Measurements from ENCODE around the gene NDFIP1. TPM values are rescaled to one million over a fixed set of nuclear protein-coding genes. Genes with fewer than 3 reads are reported as not detected.
A peak's percentile ranks its signal among the peaks of the same experiment; 100 is the strongest.
"Not testable (repeated sequence)": the region's sequence is repeated elsewhere in the genome, so short reads cannot be mapped to it uniquely, and the experiment has no call there.

NDFIP1 gene
- polyA plus RNA-seq, 3 donors = 36.8 to 50.8 (median 38.6) TPM

DNA sequence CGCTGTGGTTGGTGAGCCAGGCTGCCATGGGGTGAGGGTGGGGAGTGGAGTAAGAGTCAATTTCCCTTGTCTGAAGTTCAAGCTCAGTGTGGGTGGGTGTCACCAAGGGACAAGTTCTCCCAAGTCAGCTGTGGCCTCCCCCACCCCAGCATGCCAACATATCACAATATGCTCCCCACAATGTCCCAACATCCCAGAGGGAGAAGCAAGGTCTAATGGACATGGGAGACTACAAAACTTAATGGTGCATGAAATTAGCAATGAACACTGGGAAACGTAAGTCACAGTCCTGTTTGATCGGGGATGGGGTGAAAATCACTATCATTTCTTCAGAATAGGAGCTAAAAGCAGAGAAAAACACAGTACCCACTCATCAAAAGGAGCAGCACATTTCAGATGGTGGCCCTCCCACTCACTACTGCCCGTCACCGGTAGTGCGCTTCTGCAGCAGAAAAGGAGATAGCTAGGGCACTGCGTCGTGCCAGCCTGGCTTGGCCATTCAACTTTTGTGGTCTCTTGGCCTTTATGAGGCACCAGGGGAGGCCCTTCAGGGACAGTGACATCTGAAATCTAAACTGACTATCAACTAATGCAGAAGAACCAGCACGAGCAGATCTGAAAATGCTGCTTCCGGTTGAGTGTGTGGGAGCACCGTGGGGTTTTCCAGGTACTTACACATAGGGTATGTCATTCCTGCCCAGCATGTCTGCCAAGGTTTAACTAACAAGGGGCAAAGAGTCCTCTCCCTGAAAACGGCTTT, 20.5 kb upstream of the NDFIP1 start:
- 91 to 96% (median 95%) methylated on average over 12 of the region's 12 CpGs for WGBS, 3 donors
- H3K27ac ChIP-seq (ENCODE audit: low read depth, low read length) = no peak overlapping the region

DNA sequence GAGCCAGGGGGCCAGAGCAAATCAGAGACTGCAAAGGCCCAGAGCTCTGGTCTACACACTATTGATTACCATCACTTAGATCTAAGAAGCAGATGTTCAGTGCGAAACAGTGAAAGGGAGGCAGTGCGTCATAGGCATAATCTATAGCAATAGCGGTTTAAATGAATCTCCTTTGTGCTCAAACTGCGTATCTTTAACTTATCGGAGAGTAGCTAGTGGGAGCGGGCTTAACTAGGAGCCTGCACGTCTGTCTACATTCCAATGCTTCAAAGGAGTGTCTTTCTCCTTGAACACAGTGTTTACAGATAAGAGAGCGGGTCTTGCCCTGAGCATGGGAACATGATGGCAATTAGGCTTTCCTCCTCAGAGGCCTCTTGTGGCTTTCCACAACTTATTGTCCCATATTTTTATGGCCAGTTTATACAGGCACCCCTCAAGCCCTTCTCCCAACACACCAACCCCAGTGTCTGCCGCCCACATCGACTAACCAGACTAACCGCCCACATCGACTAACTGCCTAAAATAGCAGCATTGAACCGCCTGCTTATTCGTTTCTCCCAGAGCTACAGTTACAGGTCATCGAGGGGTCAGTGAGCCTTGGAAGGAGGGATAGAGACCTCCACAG, 19.6 kb upstream of the NDFIP1 start:
- H3K27ac ChIP-seq (ENCODE audit: low read depth, low read length) = not testable (repeated sequence)
- WGBS, 3 donors = 61 to 72% (median 72%) methylated on average over 15 of the region's 15 CpGs

GRCh38 chr5:142091012-142091411, 17.6 kb upstream of the NDFIP1 start:
- WGBS, 3 donors = 78 to 89% (median 85%) methylated on average over 1 of the region's 1 CpG
- H3K27ac ChIP-seq (ENCODE audit: low read depth, low read length) = no peak overlapping the region

GRCh38 chr5:142091922-142092321, 16.7 kb upstream of the NDFIP1 start:
- WGBS, 3 donors = 33 to 52% (median 41%) methylated on average over 2 of the region's 2 CpGs
- no peak overlapping the region for H3K27ac ChIP-seq (ENCODE audit: low read depth, low read length)

GRCh38 chr5:142095035-142095434, 13.5 kb upstream of the NDFIP1 start:
- 57 to 72% (median 70%) methylated on average over 4 of the region's 4 CpGs for whole genome bisulfite sequencing, 3 donors
- no peak overlapping the region for H3K27ac ChIP-seq (ENCODE audit: low read depth, low read length)

DNA sequence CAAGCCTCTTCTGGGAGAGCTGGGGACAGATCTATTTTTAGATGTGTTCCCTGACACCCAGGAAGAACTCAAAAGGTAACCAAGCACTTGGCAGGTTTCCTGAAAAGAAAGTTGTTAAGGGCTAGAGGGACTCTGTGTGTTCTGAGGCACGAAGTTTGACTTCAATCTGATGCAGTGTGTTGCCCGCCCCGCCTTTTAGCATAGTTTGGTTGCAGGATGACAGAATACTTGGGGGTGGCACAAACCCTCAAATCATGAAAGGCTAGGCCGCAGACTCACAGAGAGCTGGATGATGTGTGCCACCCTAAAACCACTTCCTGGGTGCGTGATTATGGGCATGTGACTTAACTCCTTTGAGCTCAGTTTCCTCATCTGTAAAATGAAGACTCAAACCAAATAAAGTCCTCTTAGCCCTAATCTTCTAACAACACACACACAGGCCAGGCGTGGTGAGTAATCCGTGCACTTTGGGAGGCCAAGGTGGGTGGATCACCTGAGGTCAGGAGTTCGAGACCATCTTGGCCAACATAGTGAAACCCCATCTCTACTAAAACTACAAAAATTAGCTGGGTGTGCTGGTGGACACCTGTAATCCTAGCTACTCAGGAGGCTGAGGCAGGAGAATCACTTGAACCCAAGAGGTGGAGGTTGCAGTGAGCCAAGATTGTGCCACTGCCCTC, 12.8 kb upstream of the NDFIP1 start:
- 81 to 86% (median 84%) methylated on average over 8 of the region's 8 CpGs for WGBS, 3 donors
- no peak overlapping the region for H3K27ac ChIP-seq (ENCODE audit: low read depth, low read length)

GRCh38 chr5:142096382-142096781, 12.2 kb upstream of the NDFIP1 start:
- 93 to 95% (median 93%) methylated on average over 3 of the region's 3 CpGs for WGBS, 3 donors
- no peak overlapping the region for H3K27ac ChIP-seq (ENCODE audit: low read depth, low read length)

- WGBS, 3 donors = 85 to 94% (median 91%) methylated on average over 9 of the region's 9 CpGs
- H3K27ac ChIP-seq (ENCODE audit: low read depth, low read length) = no peak overlapping the region
These were observed 10.9 kb upstream of the NDFIP1 start for GRCh38 chr5:142097681-142098080.

DNA sequence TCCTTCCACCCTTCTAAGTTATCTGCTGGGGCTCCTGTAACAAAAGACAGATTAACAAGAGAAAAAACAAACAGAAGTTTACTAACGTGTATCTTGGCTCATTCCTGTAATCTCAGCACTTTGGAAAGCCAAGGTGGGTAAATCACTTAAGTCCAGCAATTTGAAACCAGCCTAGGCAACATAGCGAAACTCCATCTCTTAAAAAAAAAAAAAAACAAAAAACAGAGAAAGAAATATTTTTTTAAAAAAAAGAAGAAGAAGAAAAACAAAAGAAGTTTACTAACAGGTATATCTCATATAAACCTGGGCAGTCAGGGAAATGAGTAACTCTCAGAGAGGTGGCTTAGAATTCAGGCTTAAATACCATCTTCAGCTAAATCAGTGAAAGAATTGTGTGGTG, 10.3 kb upstream of the NDFIP1 start:
- WGBS, 3 donors = 69 to 92% (median 88%) methylated on average over 2 of the region's 2 CpGs
- no peak overlapping the region for H3K27ac ChIP-seq (ENCODE audit: low read depth, low read length)

- no peak overlapping the region for H3K27ac ChIP-seq (ENCODE audit: low read depth, low read length)
These were observed 9.6 kb upstream of the NDFIP1 start for GRCh38 chr5:142098931-142099330.

GRCh38 chr5:142100307-142100706, 8.3 kb upstream of the NDFIP1 start:
- WGBS, 3 donors = 90 to 96% (median 93%) methylated on average over 7 of the region's 7 CpGs
- no peak overlapping the region for H3K27ac ChIP-seq (ENCODE audit: low read depth, low read length)

GRCh38 chr5:142102980-142103740, 5.4 kb upstream of the NDFIP1 start:
- 90 to 95% (median 93%) methylated on average over 7 of the region's 7 CpGs for WGBS, 3 donors
- H3K27ac ChIP-seq (ENCODE audit: low read depth, low read length) = no peak overlapping the region

DNA sequence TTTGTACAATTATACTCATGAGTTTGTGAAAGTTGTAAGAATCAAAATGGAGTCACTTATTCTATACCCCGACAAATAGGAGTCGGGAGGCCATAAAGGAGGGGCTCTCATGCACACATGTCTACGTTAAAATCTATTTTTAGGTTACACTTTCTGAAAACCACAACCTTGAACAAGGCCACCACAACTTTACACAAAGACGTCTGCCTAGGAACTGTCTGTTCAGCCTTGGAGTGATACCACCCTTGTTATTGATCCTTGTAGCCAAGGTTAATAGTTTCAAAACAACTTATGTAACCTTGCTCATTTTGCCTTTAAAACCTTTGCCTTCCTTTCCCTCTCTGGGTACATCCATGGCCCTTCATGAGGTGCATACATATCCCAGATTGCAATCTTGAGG, 4.1 kb upstream of the NDFIP1 start:
- 51 to 72% (median 71%) methylated on average over 4 of the region's 4 CpGs for WGBS, 3 donors
- H3K27ac ChIP-seq (ENCODE audit: low read depth, low read length) = no peak overlapping the region

- 56 to 76% (median 62%) methylated on average over 3 of the region's 3 CpGs for WGBS, 3 donors
- no peak overlapping the region for H3K27ac ChIP-seq (ENCODE audit: low read depth, low read length)
These were observed 2.5 kb upstream of the NDFIP1 start for GRCh38 chr5:142106061-142106460.

GRCh38 chr5:142107036-142107735, 1.4 kb upstream of the NDFIP1 start:
- WGBS, 3 donors = 90 to 96% (median 96%) methylated on average over 2 of the region's 2 CpGs
- H3K27ac ChIP-seq (ENCODE audit: low read depth, low read length) = no peak overlapping the region

GRCh38 chr5:142107736-142108431, 695 bp upstream of the NDFIP1 start:
- peak overlapping the region; percentile 51 for H3K27ac ChIP-seq (ENCODE audit: low read depth, low read length)
- 78 to 81% (median 80%) methylated on average over 11 of the region's 11 CpGs for whole genome bisulfite sequencing, 3 donors

- peak overlapping the region; percentile 51 for H3K27ac ChIP-seq (ENCODE audit: low read depth, low read length)
- 1% methylated on average over 21 of the region's 21 CpGs for WGBS, 3 donors
These were observed 909 bp downstream of the NDFIP1 start for GRCh38 chr5:142109331-142110045.
